GM12878 (cell line): ENCODE measurements around the gene SENP3. TPM values are rescaled to one million over a fixed set of nuclear protein-coding genes. Genes with fewer than 3 reads are reported as not detected.

Experiments used
- BACH1 ChIP-seq: fragments of 450-650 bp; IDR thresholded peaks from 2 replicates; pipeline ENCODE4 v1.6.1; 2017; ENCODE audit warnings: mild to moderate bottlenecking, borderline replicate concordance
- BHLHE40 ChIP-seq, 2 experiments: fragments of 450-650 bp in 1 of 2; IDR thresholded peaks; 2 replicates each; pipeline ENCODE4 v1.6.1; 2011 to 2017; ENCODE audit warnings: low read depth in 2 of 2, borderline replicate concordance in 1 of 2, improper control_type of control experiment in 1 of 2, low read length in 1 of 2, mild to moderate bottlenecking in 1 of 2
- CBX3 ChIP-seq: fragments of 200-600 bp; sonication (generic); IDR thresholded peaks from 2 replicates; pipeline ENCODE4 v1.6.1; 2016; ENCODE audit warnings: low read depth, borderline replicate concordance
- CHD1 ChIP-seq: IDR thresholded peaks from 2 replicates; pipeline ENCODE4 v1.6.1; 2012; ENCODE audit warnings: low read depth, low read length, improper control_type of control experiment
- EGR1 ChIP-seq, 2 experiments: IDR thresholded peaks; 1 replicate in 1 of 2; 2 replicates in 1 of 2; pipeline ENCODE4 v1.6.1; 2011 to 2012; ENCODE audit warnings: low read depth in 2 of 2, low read length in 2 of 2, borderline replicate concordance in 1 of 2, mild to moderate bottlenecking in 1 of 2, moderate library complexity in 1 of 2
- ESRRA ChIP-seq: IDR thresholded peaks from 2 replicates; pipeline ENCODE4 v1.6.1; 2012; ENCODE audit warnings: mild to moderate bottlenecking, low read length, improper control_type of control experiment
- EZH2 ChIP-seq: IDR thresholded peaks from 2 replicates; pipeline ENCODE4 v1.6.1; 2012; ENCODE audit warnings: low read depth, mild to moderate bottlenecking, control low read depth, inconsistent platforms, low read length, borderline replicate concordance; ENCODE audit not compliant: control insufficient read depth
- FOXM1 ChIP-seq: IDR thresholded peaks from 2 replicates; pipeline ENCODE4 v1.6.1; 2012; ENCODE audit warnings: low read depth, mild to moderate bottlenecking, inconsistent platforms, low read length, moderate library complexity
- GABPA ChIP-seq: IDR thresholded peaks from 2 replicates; pipeline ENCODE4 v1.6.1; 2014; ENCODE audit warnings: antibody characterized with exemption, low read depth, mild to moderate bottlenecking, inconsistent platforms
- GATAD2B ChIP-seq: fragments of 450-650 bp; conservative IDR thresholded peaks from 2 replicates; pipeline ENCODE4 v1.6.1; 2017; ENCODE audit warnings: low read depth, mild to moderate bottlenecking, moderate library complexity
- HDGF ChIP-seq: fragments of 450-650 bp; IDR thresholded peaks from 2 replicates; pipeline ENCODE4 v1.6.1; 2016; ENCODE audit warnings: antibody characterized with exemption
- KDM1A ChIP-seq: fragments of 200-600 bp; sonication (generic); IDR thresholded peaks from 2 replicates; pipeline ENCODE4 v1.6.1; 2016; ENCODE audit warnings: borderline replicate concordance
- POLR2A ChIP-seq: IDR thresholded peaks from 2 replicates; pipeline ENCODE4 v1.6.1; 2011; ENCODE audit warnings: low read depth, mild to moderate bottlenecking, low read length
- SREBF1 ChIP-seq: IDR thresholded peaks from 2 replicates; pipeline ENCODE4 v1.6.1; 2012; ENCODE audit warnings: mild to moderate bottlenecking, low read length
- TBL1XR1 ChIP-seq: IDR thresholded peaks from 2 replicates; pipeline ENCODE4 v1.6.1; 2012; ENCODE audit warnings: low read depth, low read length, improper control_type of control experiment
- TCF7 ChIP-seq: IDR thresholded peaks from 2 replicates; pipeline ENCODE4 v1.6.1; 2014; ENCODE audit warnings: antibody characterized with exemption, borderline replicate concordance
- polyA plus RNA-seq, 11 experiments: library from polyadenylated mRNA; depleted of rRNA in 4 of 11; unstranded in 6 of 11; stranded (reverse) in 5 of 11; fragments of >200 nt; fragmentation: Nextera tagmentation in 4 of 11; fragmentation: Illumina TruSeq in 1 of 11; extraction: Ambion mirVana in 4 of 11; extraction: Trizol in 1 of 11; gene quantifications; 1 replicate in 1 of 11; 2 replicates in 10 of 11; pipeline versions ENCODE4 v1.2.1 to v1.2.3, GENCODE V29; 2011 to 2016; ENCODE audit warnings: inconsistent platforms in 2 of 11, missing spikeins in 2 of 11, low read depth in 1 of 11
- total RNA-seq, 4 experiments: library from RNA; depleted of rRNA in 3 of 4; stranded (reverse); fragments of >200 nt in 3 of 4; fragmentation: Illumina TruSeq in 1 of 4; extraction: Trizol in 1 of 4; gene quantifications; 2 replicates each; pipeline versions ENCODE4 v1.2.1 to v1.2.3, GENCODE V29; 2013 to 2021
- TF ChIP-seq, protein P1 (sequence below): fragments of 450-650 bp; formaldehyde crosslinking; IDR thresholded peaks from 2 replicates; pipeline ENCODE4 v1.4.0; 2022; ENCODE audit warnings: mild to moderate bottlenecking, moderate library complexity
- TF ChIP-seq, protein P2 (sequence below): IDR thresholded peaks from 2 replicates; pipeline ENCODE4 v1.6.1; 2012; ENCODE audit warnings: mild to moderate bottlenecking, low read depth, low read length
- TF ChIP-seq, protein P3 (sequence below): fragments of 450-650 bp; IDR thresholded peaks from 2 replicates; pipeline ENCODE4 v1.6.1; 2016; ENCODE audit warnings: mild to moderate bottlenecking
- TF ChIP-seq, protein P4 (sequence below): fragments of 450-650 bp; IDR thresholded peaks from 2 replicates; pipeline ENCODE4 v1.6.1; 2018; ENCODE audit warnings: mild to moderate bottlenecking, low read depth, moderate library complexity; ENCODE audit not compliant: partially characterized antibody

The SENP3 gene
- total and polyA plus RNA-seq, 10 of the 15 experiments (the other 5 are each of a cell fraction or from before 2014, with no cell fraction given) = 1.8 to 113 (median 72.3) TPM

DNA sequence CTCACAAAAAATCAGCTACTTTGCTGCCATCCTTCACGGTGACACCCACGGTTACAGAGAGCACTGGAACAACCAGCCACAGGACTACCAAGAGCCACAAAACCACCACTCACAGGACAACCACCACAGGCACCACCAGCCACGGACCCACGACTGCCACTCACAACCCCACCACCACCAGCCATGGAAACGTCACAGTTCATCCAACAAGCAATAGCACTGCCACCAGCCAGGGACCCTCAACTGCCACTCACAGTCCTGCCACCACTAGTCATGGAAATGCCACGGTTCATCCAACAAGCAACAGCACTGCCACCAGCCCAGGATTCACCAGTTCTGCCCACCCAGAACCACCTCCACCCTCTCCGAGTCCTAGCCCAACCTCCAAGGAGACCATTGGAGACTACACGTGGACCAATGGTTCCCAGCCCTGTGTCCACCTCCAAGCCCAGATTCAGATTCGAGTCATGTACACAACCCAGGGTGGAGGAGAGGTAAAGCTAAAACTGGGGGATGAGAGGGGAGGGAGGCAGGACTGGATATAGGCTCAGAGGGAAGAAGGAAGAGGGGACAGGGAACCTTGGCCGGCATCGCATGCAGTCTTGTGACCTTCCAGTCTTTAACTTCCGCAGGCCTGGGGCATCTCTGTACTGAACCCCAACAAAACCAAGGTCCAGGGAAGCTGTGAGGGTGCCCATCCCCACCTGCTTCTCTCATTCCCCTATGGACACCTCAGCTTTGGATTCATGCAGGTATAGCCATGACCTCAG, 18.3 kb downstream of the SENP3 start (continued):
- TF ChIP-seq EGR1 (IDR thresholded peaks at IDR 0.05; ENCODE audit: borderline replicate concordance in 1 of 2, low read depth in 2 of 2, low read length in 2 of 2) = peak in 1 of 2 experiments; percentile 29; a peak in 1 of 3 replicates
- no peak for TF ChIP-seq FOXM1
- TF ChIP-seq, protein P1, sequence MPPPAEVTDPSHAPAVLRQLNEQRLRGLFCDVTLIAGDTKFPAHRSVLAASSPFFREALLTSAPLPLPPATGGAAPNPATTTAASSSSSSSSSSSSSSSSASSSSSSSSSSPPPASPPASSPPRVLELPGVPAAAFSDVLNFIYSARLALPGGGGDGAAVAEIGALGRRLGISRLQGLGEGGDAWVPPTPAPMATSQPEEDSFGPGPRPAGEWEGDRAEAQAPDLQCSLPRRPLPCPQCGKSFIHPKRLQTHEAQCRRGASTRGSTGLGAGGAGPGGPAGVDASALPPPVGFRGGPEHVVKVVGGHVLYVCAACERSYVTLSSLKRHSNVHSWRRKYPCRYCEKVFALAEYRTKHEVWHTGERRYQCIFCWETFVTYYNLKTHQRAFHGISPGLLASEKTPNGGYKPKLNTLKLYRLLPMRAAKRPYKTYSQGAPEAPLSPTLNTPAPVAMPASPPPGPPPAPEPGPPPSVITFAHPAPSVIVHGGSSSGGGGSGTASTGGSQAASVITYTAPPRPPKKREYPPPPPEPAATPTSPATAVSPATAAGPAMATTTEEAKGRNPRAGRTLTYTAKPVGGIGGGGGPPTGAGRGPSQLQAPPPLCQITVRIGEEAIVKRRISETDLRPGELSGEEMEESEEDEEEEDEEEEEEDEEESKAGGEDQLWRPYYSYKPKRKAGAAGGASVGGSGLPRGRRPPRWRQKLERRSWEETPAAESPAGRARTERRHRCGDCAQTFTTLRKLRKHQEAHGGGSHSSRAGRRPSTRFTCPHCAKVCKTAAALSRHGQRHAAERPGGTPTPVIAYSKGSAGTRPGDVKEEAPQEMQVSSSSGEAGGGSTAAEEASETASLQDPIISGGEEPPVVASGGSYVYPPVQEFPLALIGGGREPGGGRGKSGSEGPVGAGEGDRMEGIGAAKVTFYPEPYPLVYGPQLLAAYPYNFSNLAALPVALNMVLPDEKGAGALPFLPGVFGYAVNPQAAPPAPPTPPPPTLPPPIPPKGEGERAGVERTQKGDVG (CRISPR knock-in tag) = no peak
- TF ChIP-seq POLR2A = peak; percentile 27
- TF ChIP-seq CHD1 = no peak
- no peak for TF ChIP-seq GABPA
- TF ChIP-seq, protein P2, sequence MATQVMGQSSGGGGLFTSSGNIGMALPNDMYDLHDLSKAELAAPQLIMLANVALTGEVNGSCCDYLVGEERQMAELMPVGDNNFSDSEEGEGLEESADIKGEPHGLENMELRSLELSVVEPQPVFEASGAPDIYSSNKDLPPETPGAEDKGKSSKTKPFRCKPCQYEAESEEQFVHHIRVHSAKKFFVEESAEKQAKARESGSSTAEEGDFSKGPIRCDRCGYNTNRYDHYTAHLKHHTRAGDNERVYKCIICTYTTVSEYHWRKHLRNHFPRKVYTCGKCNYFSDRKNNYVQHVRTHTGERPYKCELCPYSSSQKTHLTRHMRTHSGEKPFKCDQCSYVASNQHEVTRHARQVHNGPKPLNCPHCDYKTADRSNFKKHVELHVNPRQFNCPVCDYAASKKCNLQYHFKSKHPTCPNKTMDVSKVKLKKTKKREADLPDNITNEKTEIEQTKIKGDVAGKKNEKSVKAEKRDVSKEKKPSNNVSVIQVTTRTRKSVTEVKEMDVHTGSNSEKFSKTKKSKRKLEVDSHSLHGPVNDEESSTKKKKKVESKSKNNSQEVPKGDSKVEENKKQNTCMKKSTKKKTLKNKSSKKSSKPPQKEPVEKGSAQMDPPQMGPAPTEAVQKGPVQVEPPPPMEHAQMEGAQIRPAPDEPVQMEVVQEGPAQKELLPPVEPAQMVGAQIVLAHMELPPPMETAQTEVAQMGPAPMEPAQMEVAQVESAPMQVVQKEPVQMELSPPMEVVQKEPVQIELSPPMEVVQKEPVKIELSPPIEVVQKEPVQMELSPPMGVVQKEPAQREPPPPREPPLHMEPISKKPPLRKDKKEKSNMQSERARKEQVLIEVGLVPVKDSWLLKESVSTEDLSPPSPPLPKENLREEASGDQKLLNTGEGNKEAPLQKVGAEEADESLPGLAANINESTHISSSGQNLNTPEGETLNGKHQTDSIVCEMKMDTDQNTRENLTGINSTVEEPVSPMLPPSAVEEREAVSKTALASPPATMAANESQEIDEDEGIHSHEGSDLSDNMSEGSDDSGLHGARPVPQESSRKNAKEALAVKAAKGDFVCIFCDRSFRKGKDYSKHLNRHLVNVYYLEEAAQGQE = no peak
- no peak for TF ChIP-seq GATAD2B
- TF ChIP-seq CBX3 = no peak
- TF ChIP-seq KDM1A = no peak
- TF ChIP-seq BHLHE40 (IDR thresholded peaks at IDR 0.05; ENCODE audit: borderline replicate concordance in 1 of 2, low read depth in 2 of 2, low read length in 1 of 2) = peak in 1 of 2 experiments; percentile 3; a peak in 2 of 4 replicates
- TF ChIP-seq BACH1 = no peak
- TF ChIP-seq SREBF1 = no peak
- TF ChIP-seq TBL1XR1 = no peak
- TF ChIP-seq, protein P3, sequence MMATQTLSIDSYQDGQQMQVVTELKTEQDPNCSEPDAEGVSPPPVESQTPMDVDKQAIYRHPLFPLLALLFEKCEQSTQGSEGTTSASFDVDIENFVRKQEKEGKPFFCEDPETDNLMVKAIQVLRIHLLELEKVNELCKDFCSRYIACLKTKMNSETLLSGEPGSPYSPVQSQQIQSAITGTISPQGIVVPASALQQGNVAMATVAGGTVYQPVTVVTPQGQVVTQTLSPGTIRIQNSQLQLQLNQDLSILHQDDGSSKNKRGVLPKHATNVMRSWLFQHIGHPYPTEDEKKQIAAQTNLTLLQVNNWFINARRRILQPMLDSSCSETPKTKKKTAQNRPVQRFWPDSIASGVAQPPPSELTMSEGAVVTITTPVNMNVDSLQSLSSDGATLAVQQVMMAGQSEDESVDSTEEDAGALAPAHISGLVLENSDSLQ = peak; percentile 86
- peak; percentile 94 for TF ChIP-seq HDGF
- no peak for TF ChIP-seq EZH2
- TF ChIP-seq ESRRA = no peak
- TF ChIP-seq, protein P4, sequence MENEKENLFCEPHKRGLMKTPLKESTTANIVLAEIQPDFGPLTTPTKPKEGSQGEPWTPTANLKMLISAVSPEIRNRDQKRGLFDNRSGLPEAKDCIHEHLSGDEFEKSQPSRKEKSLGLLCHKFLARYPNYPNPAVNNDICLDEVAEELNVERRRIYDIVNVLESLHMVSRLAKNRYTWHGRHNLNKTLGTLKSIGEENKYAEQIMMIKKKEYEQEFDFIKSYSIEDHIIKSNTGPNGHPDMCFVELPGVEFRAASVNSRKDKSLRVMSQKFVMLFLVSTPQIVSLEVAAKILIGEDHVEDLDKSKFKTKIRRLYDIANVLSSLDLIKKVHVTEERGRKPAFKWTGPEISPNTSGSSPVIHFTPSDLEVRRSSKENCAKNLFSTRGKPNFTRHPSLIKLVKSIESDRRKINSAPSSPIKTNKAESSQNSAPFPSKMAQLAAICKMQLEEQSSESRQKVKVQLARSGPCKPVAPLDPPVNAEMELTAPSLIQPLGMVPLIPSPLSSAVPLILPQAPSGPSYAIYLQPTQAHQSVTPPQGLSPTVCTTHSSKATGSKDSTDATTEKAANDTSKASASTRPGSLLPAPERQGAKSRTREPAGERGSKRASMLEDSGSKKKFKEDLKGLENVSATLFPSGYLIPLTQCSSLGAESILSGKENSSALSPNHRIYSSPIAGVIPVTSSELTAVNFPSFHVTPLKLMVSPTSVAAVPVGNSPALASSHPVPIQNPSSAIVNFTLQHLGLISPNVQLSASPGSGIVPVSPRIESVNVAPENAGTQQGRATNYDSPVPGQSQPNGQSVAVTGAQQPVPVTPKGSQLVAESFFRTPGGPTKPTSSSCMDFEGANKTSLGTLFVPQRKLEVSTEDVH = no peak
- TF ChIP-seq TCF7 = no peak
